Esophagus (tissue), 2 donors: ENCODE measurements around the gene MARS2. TPM values are rescaled to one million over a fixed set of nuclear protein-coding genes. Genes with fewer than 3 reads are reported as not detected.
A peak's percentile ranks its signal among the peaks of the same experiment; 100 is the strongest.

Experiments used
- H3K27ac ChIP-seq, 2 donors: one replicate each; pipeline ENCODE4 v1.5.1; 2013; ENCODE audit warnings: low read depth in 2 of 2, mild to moderate bottlenecking in 2 of 2, inconsistent platforms in 1 of 2, low read length in 1 of 2, moderate library complexity in 1 of 2
- H3K27me3 ChIP-seq, 2 donors: one replicate each; pipeline ENCODE4 v1.6.1; 2013; ENCODE audit warnings: low read length in 2 of 2, control low read depth in 1 of 2, mild to moderate bottlenecking in 1 of 2; ENCODE audit not compliant: insufficient read depth in 2 of 2, control insufficient read depth in 1 of 2
- H3K36me3 ChIP-seq, 2 donors: one replicate each; pipeline ENCODE4 v1.6.1; 2013; ENCODE audit warnings: low read length in 1 of 2; ENCODE audit not compliant: control insufficient read depth in 2 of 2, insufficient read depth in 2 of 2
- H3K4me1 ChIP-seq, 2 donors: one replicate each; pipeline ENCODE4 v1.6.1; 2013; ENCODE audit warnings: low read length in 1 of 2; ENCODE audit not compliant: control insufficient read depth in 2 of 2, insufficient read depth in 2 of 2
- H3K4me3 ChIP-seq, 2 donors: one replicate each; pipeline ENCODE4 v1.5.1; 2013; ENCODE audit warnings: low read length in 2 of 2, mild to moderate bottlenecking in 2 of 2, low read depth in 1 of 2, moderate library complexity in 1 of 2
- H3K9me3 ChIP-seq, 2 donors: one replicate each; pipeline ENCODE4 v1.6.1; 2013; ENCODE audit warnings: mild to moderate bottlenecking in 2 of 2, low read depth in 1 of 2, low read length in 1 of 2, moderate library complexity in 1 of 2; ENCODE audit not compliant: control insufficient read depth in 2 of 2, insufficient read depth in 1 of 2
- WGBS, 2 donors: extraction: QIAGEN DNeasy Blood & Tissue Kit; methylation state at CpG; one replicate each; pipeline ENCODE4 v1.1.7; 2013; 5-methylcytosine and 5-hydroxymethylcytosine counted together
- polyA plus RNA-seq, 2 donors: library from polyadenylated mRNA; stranded (reverse); fragments of 200-250 nt; gene quantifications; one replicate each; pipeline ENCODE4 v1.2.3, GENCODE V29; 2013
- donor health status: healthy with polysubstance abuse.
- donor health status: Bipolar disorder and iron deficiency.

MARS2 gene
- polyA plus RNA-seq = 1 to 10 TPM; 2.1 to 4.1 TPM

- Histone ChIP-seq H3K9me3 (no peaks in the 10 kb centered on the region), H3K4me1 (peaks cover 2 to 4% of the 10 kb centered on the region in 2 donors), H3K27me3 (no peaks in the 10 kb centered on the region), H3K27ac (peak within 1 kb of the TSS; percentile 65 to 87), H3K4me3 (peak within 1 kb of the TSS; percentile 74 to 95), H3K36me3 (no peaks in the 10 kb centered on the region)
- WGBS, 2 donors = 0% methylated on average over 86 of the region's 86 CpGs
These were observed at the start of gene MARS2 for GRCh38 chr2:197705121-197705911. Gene MARS2, plus strand, starts transcription at chr2:197705369. Its CDS starts 37 bp downstream, at chr2:197705406.

GRCh38 chr2:197657562-197657961 is 47.6 kb upstream of the MARS2 start:
- Histone ChIP-seq H3K36me3 (no peaks in the 10 kb centered on the region), H3K9me3 (no peaks in the 10 kb centered on the region), H3K27ac (no peak overlapping the region), H3K4me1 (no peaks in the 10 kb centered on the region), H3K4me3 (no peak overlapping the region), H3K27me3 (no peaks in the 10 kb centered on the region)

GRCh38 chr2:197661626-197662025 is 43.5 kb upstream of the MARS2 start:
- 71 to 75% methylated on average over 3 of the region's 3 CpGs for WGBS, 2 donors
- no peak overlapping the region for H3K4me3 ChIP-seq

GRCh38 chr2:197666277-197666676 is 38.9 kb upstream of the MARS2 start:
- H3K4me3 ChIP-seq = no peak overlapping the region
- no peak overlapping the region for H3K27ac ChIP-seq
- peaks cover 0 to 4% of the 10 kb centered on the region in 2 donors for H3K9me3 ChIP-seq
- H3K4me1 ChIP-seq = no peaks in the 10 kb centered on the region
- no peaks in the 10 kb centered on the region for H3K27me3 ChIP-seq
- peaks cover 0 to 2% of the 10 kb centered on the region in 2 donors for H3K36me3 ChIP-seq

More at GRCh38 chr2:197661626-197662025, 43.5 kb upstream of the MARS2 start:
- H3K27ac ChIP-seq = no peak overlapping the region
- no peaks in the 10 kb centered on the region for H3K9me3 ChIP-seq
- no peaks in the 10 kb centered on the region for H3K4me1 ChIP-seq
- no peaks in the 10 kb centered on the region for H3K36me3 ChIP-seq
- H3K27me3 ChIP-seq = no peaks in the 10 kb centered on the region

- no peak overlapping the region for H3K4me3 ChIP-seq
- 91% methylated on average over 3 of the region's 3 CpGs for whole genome bisulfite sequencing, 2 donors
- H3K36me3 ChIP-seq = peaks cover 0 to 2% of the 10 kb centered on the region in 2 donors
- no peaks in the 10 kb centered on the region for H3K4me1 ChIP-seq
- H3K27ac ChIP-seq = no peak overlapping the region
- no peaks in the 10 kb centered on the region for H3K27me3 ChIP-seq
- H3K9me3 ChIP-seq = peaks cover 0 to 4% of the 10 kb centered on the region in 2 donors
These were observed 36.9 kb upstream of the MARS2 start for GRCh38 chr2:197668296-197668695.

GRCh38 chr2:197669077-197669476 is 36.1 kb upstream of the MARS2 start:
- Histone ChIP-seq H3K36me3 (peaks cover 0 to 2% of the 10 kb centered on the region in 2 donors), H3K4me3 (no peak overlapping the region), H3K27me3 (no peaks in the 10 kb centered on the region), H3K4me1 (no peaks in the 10 kb centered on the region), H3K27ac (no peak overlapping the region), H3K9me3 (peaks cover 0 to 4% of the 10 kb centered on the region in 2 donors)

GRCh38 chr2:197672371-197672893 is 32.7 kb upstream of the MARS2 start:
- 46 to 56% methylated on average over 1 of the region's 1 CpG for WGBS, 2 donors
- Histone ChIP-seq H3K36me3 (peaks cover 0 to 2% of the 10 kb centered on the region in 2 donors), H3K27ac (no peak overlapping the region), H3K4me3 (no peak overlapping the region), H3K4me1 (no peaks in the 10 kb centered on the region), H3K27me3 (no peaks in the 10 kb centered on the region), H3K9me3 (peaks cover 0 to 4% of the 10 kb centered on the region in 2 donors)

- Histone ChIP-seq H3K27ac (no peak overlapping the region), H3K27me3 (no peaks in the 10 kb centered on the region), H3K4me3 (no peak overlapping the region), H3K4me1 (no peaks in the 10 kb centered on the region), H3K9me3 (peaks cover 0 to under 1% of the 10 kb centered on the region in 2 donors), H3K36me3 (peaks cover 0 to 2% of the 10 kb centered on the region in 2 donors)
- WGBS, 2 donors = 60 to 61% methylated on average over 5 of the region's 5 CpGs
These were observed 32.1 kb upstream of the MARS2 start for GRCh38 chr2:197673106-197673505.

- Histone ChIP-seq H3K27ac (no peak overlapping the region), H3K36me3 (no peaks in the 10 kb centered on the region), H3K27me3 (no peaks in the 10 kb centered on the region), H3K9me3 (no peaks in the 10 kb centered on the region), H3K4me3 (no peak overlapping the region), H3K4me1 (no peaks in the 10 kb centered on the region)
- 26 to 33% methylated on average over 1 of the region's 1 CpG for WGBS, 2 donors
These were observed 31.6 kb upstream of the MARS2 start for GRCh38 chr2:197673606-197674005.

GRCh38 chr2:197674060-197674459 is 31.1 kb upstream of the MARS2 start:
- no peak overlapping the region for H3K27ac ChIP-seq

More at GRCh38 chr2:197674060-197674459, 31.1 kb upstream of the MARS2 start:
- 37 to 46% methylated on average over 1 of the region's 1 CpG for WGBS, 2 donors
- no peaks in the 10 kb centered on the region for H3K27me3 ChIP-seq
- no peak overlapping the region for H3K4me3 ChIP-seq
- no peaks in the 10 kb centered on the region for H3K36me3 ChIP-seq
- H3K9me3 ChIP-seq = no peaks in the 10 kb centered on the region
- H3K4me1 ChIP-seq = no peaks in the 10 kb centered on the region
